Stimulated activated CD4-positive, alpha-beta T cell treated with anti-CD3 and anti-CD28 coated beads, Interleukin-15, amount 100 ng/mL, for 24 hours (primary cell): Measurements from ENCODE around the gene EMX2.
"Not testable (repeated sequence)": the region's sequence is repeated elsewhere in the genome, so short reads cannot be mapped to it uniquely, and the experiment has no call there.

Source experiments
- DNase-seq: peaks from one replicate; pipeline ENCODE4 v3.0.0-alpha.2; 2020

Gene EMX2

GRCh38 chr10:117562896-117563737, 20.6 kb downstream of the EMX2 start:
- DNase-seq: no peak

- no peak for DNase-seq
Measured at GRCh38 chr10:117563780-117564179, 21.2 kb downstream of the EMX2 start.

GRCh38 chr10:117565068-117565467, 22.5 kb downstream of the EMX2 start:
- DNase-seq: no peak

DNA sequence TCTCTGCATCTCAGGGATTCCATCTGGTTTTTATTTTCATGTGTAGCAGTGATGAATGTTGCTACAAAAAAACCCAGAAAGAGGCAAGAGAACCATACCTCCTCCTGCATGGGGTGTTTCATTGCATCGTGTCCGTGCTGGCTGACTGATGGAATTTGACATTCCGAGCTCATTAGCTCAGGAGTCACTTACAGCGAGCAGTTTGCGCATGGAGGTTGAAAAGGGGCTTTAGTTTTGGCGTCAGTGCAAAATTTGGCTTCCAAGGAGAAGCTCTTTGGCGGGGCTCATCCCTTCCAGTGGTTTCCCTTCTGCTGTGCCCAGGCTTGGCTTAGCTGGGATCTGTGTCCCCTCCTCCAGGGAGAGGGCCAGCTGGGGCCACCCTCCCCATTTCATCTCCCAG, 25.8 kb downstream of the EMX2 start:
- no peak for DNase-seq

GRCh38 chr10:117569610-117570390, 27.3 kb downstream of the EMX2 start:
- DNase-seq: no peak

GRCh38 chr10:117570880-117571279, 28.3 kb downstream of the EMX2 start:
- DNase-seq: no peak

GRCh38 chr10:117574498-117575146, 32.1 kb downstream of the EMX2 start:
- no peak for DNase-seq

GRCh38 chr10:117578490-117578889, 35.9 kb downstream of the EMX2 start:
- DNase-seq: no peak

- no peak for DNase-seq
Measured at GRCh38 chr10:117578999-117579590, 36.5 kb downstream of the EMX2 start.

- no peak for DNase-seq
Measured at GRCh38 chr10:117581961-117582360, 39.4 kb downstream of the EMX2 start.

- not testable (repeated sequence) for DNase-seq
Measured at GRCh38 chr10:117584831-117585230, 42.3 kb downstream of the EMX2 start.

DNA sequence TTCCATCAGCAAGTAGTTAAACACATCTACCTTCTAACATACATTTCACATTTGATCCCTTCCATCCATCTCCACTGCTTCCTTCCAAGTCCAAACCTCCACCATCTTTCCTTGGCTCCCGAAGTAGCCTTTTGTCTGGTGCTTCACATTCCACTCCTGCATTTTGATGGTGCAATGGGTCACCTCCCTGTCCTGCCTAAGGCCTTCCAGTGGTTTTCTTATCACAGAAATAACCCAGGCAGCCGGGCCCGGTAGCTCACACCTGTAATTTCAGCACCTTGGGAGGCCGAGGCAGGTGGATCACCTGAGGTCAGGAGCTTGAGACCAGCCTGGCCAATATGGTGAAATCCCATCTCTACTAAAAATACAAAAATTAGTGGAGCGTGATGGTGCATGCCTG, 44.5 kb downstream of the EMX2 start:
- no peak for DNase-seq

- DNase-seq: no peak
Measured at GRCh38 chr10:117590101-117590875, 47.7 kb downstream of the EMX2 start.

DNA sequence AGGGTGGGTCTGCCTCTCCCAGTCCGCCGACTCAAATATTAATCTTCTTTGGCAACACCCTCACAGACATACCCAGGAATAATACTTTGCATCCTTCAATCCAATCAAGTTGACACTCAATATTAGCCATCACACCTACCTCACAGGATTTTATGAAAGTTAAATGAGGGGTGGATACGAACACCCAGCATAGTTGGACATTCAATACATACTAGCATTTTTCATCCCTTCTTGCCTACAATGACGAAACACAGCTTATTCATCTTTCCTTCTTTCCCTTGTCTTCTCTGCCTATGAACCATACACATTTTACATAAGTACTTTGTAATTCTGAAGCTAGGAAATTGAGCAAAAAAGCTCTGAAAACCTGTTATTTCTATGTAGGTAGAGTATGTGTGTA, 48.5 kb downstream of the EMX2 start:
- no peak for DNase-seq

DNA sequence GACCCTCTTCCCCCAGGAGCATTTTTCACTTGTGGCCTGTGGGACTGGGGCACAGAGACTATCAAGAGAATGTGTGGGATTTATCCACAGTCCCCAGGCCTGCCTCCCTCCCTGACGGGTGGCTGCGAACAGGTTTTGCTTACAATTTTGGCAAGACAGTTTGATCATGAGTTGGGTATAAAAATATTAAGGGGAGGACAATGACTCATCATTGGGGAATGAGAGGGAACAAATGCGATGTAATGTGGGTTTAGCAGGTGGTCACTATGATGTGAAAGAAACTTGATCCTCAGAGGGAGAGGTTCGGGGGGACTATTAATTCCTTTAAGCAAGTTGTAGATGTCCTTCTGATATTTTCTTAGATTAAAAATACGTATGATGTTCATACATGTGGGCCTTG, 52.2 kb downstream of the EMX2 start:
- no peak for DNase-seq

GRCh38 chr10:117596706-117597105, 54.2 kb downstream of the EMX2 start:
- DNase-seq: no peak

DNA sequence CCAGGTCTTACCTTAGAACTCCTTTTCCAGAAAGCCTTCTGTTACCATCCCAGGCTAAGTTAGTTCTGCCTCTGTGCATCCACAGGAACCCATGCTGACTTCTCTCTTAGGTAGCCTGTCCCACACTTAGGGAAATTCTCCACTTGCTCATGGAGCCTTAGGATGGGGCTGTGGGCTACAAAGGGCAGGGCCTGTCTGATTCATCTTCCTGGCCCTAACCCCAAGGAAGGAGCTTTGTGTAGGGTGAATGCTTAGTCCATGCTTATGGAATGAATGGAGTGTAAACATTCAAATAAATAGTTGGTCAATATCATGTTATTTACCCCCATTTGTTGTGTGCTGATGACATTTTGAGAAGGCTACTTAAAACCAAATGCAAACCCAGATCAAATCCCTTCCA, 54.7 kb downstream of the EMX2 start:
- DNase-seq: no peak
